ENCODE data around the gene PKD2L1.
"Not testable (repeated sequence)": the region's sequence is repeated elsewhere in the genome, so short reads cannot be mapped to it uniquely, and the experiment has no call there.

The PKD2L1 gene

GRCh38 chr10:100330079-100330478 is at the start of gene PKD2L1:
TSS of gene PKD2L1 (minus strand) at chr10:100330228. CDS start at chr10:100330103, 125 bp downstream.
- no peak for DNase-seq (ENCODE audit: low spot score)

GRCh38 chr10:100377830-100378229 is 47.8 kb upstream of the PKD2L1 start:
- DNase-seq (ENCODE audit: low spot score): no peak

- not testable (repeated sequence) for DNase-seq (ENCODE audit: low spot score)
Measured at GRCh38 chr10:100376656-100377055, 46.6 kb upstream of the PKD2L1 start.

- DNase-seq (ENCODE audit: low spot score): not testable (repeated sequence)
Measured at GRCh38 chr10:100374677-100375353, 44.8 kb upstream of the PKD2L1 start.

GRCh38 chr10:100374200-100374655 is 44.2 kb upstream of the PKD2L1 start:
- DNase-seq (ENCODE audit: low spot score): no peak

GRCh38 chr10:100373298-100374199 is 43.5 kb upstream of the PKD2L1 start:
- peak; percentile 83 for DNase-seq (ENCODE audit: low spot score)

GRCh38 chr10:100372415-100373297 is 42.6 kb upstream of the PKD2L1 start:
- no peak for DNase-seq (ENCODE audit: low spot score)

GRCh38 chr10:100371482-100372027 is 41.5 kb upstream of the PKD2L1 start:
- no peak for DNase-seq (ENCODE audit: low spot score)

GRCh38 chr10:100370714-100371481 is 40.9 kb upstream of the PKD2L1 start:
- peak; percentile 57 for DNase-seq (ENCODE audit: low spot score)

- DNase-seq (ENCODE audit: low spot score): no peak
Measured at GRCh38 chr10:100368721-100369120, 38.7 kb upstream of the PKD2L1 start.

- DNase-seq (ENCODE audit: low spot score): no peak
Measured at GRCh38 chr10:100364735-100365391, 34.8 kb upstream of the PKD2L1 start.

GRCh38 chr10:100364175-100364574 is 34.1 kb upstream of the PKD2L1 start:
- DNase-seq (ENCODE audit: low spot score): no peak

GRCh38 chr10:100362570-100363496 is 32.8 kb upstream of the PKD2L1 start:
- no peak for DNase-seq (ENCODE audit: low spot score)

- no peak for DNase-seq (ENCODE audit: low spot score)
Measured at GRCh38 chr10:100360234-100360633, 30.2 kb upstream of the PKD2L1 start.

GRCh38 chr10:100359529-100360150 is 29.6 kb upstream of the PKD2L1 start:
- DNase-seq (ENCODE audit: low spot score): no peak

GRCh38 chr10:100359030-100359432 is 29.0 kb upstream of the PKD2L1 start:
- DNase-seq (ENCODE audit: low spot score): no peak

- no peak for DNase-seq (ENCODE audit: low spot score)
Measured at GRCh38 chr10:100357059-100357858, 27.2 kb upstream of the PKD2L1 start.

All from CD4-positive, alpha-beta T cell treated with Interleukin-15 for 4 hours (primary cell).